Tibial nerve (tissue), 4 donors: ENCODE data around the gene DNASE1L3. TPM values are rescaled to one million over a fixed set of nuclear protein-coding genes. Genes with fewer than 3 reads are reported as not detected.

Experiments used
- DNase-seq, 2 donors: peaks; one replicate each; pipeline ENCODE4 v3.0.0-alpha.2; 2019; ENCODE audit warnings: low spot score in 2 of 2
- H3K27ac ChIP-seq, 4 donors: fragments of 200-600 bp; sonication (generic) in 3 of 4; one replicate each; pipeline ENCODE4 v1.5.1; 2017 to 2019; ENCODE audit warnings: mild to moderate bottlenecking in 1 of 4
- H3K27me3 ChIP-seq, 2 donors: fragments of 200-600 bp; sonication (generic) in 1 of 2; one replicate each; pipeline versions ENCODE4 v1.5.1 to v1.6.0; 2017 to 2019
- H3K36me3 ChIP-seq, 3 donors: fragments of 200-600 bp; sonication (generic); one replicate each; pipeline ENCODE4 v1.5.1; 2018 to 2019
- H3K4me1 ChIP-seq, 4 donors: fragments of 200-600 bp; sonication (generic) in 3 of 4; one replicate each; pipeline ENCODE4 v1.5.1; 2017 to 2019
- H3K4me3 ChIP-seq, 4 donors: fragments of 200-600 bp; sonication (generic) in 3 of 4; one replicate each; pipeline ENCODE4 v1.5.1; 2017 to 2019; ENCODE audit warnings: mild to moderate bottlenecking in 1 of 4, moderate library complexity in 1 of 4
- H3K9me3 ChIP-seq, 4 donors: fragments of 200-600 bp; sonication (generic) in 3 of 4; one replicate each; pipeline ENCODE4 v1.5.1; 2017 to 2019
- CTCF ChIP-seq, 5 experiments: fragments of 200-600 bp in 3 of 5; fragments of 450-650 bp in 2 of 5; sonication (generic) in 3 of 5; IDR thresholded peaks; one replicate each; pipeline ENCODE4 v1.5.1; 2016 to 2019; ENCODE audit warnings: antibody characterized with exemption in 5 of 5, mild to moderate bottlenecking in 3 of 5, moderate library complexity in 2 of 5
- EP300 ChIP-seq, 2 donors: sonication (generic); formaldehyde crosslinking; IDR thresholded peaks; one replicate each; pipeline ENCODE4 v1.6.1; 2017; ENCODE audit warnings: antibody characterized with exemption in 2 of 2, mild to moderate bottlenecking in 1 of 2
- POLR2A ChIP-seq, 2 donors: fragments of 450-650 bp; IDR thresholded peaks; one replicate each; pipeline ENCODE4 v1.6.1; 2017; ENCODE audit warnings: antibody characterized with exemption in 2 of 2, mild to moderate bottlenecking in 2 of 2, moderate library complexity in 2 of 2
- WGBS, 2 donors: methylation state at CpG; one replicate each; pipeline ENCODE4 v1.1.5; 2018; 5-methylcytosine and 5-hydroxymethylcytosine counted together
- total RNA-seq, 4 donors: library from RNA; depleted of rRNA; stranded (reverse); fragments of >200 nt; gene quantifications; one replicate each; pipeline ENCODE4 v1.1.0, GENCODE V29; 2016

DNASE1L3 gene
- 10 to 100 TPM in 1 of 4 donors, 1 to 10 TPM in 2, under 1 TPM in 1; 0.39 to 12.9 (median 1.5) TPM for total RNA-seq

- H3K4me1 ChIP-seq: no peaks in the 10 kb centered on the region
- H3K27me3 ChIP-seq: no peaks in the 10 kb centered on the region
- no peak for TF ChIP-seq CTCF (IDR thresholded peaks at IDR 0.05)
- H3K27ac ChIP-seq: no peak within 1 kb of the TSS
- H3K9me3 ChIP-seq: no peaks in the 10 kb centered on the region
- no peaks in the 10 kb centered on the region for H3K36me3 ChIP-seq
- no peak within 1 kb of the TSS for H3K4me3 ChIP-seq
- DNase-seq: no peak
- WGBS, 2 donors: 67 to 79% methylated on average over 14 of the region's 14 CpGs
These were observed at the start of gene DNASE1L3 for GRCh38 chr3:58210761-58211460. Gene DNASE1L3, minus strand, starts transcription at chr3:58210972. Its CDS starts 66 bp downstream, at chr3:58210906.

GRCh38 chr3:58260261-58260731 lies 49.5 kb upstream of the DNASE1L3 start:
- Histone ChIP-seq H3K9me3 (no peaks in the 10 kb centered on the region), H3K27ac (no peak overlapping the region), H3K27me3 (no peaks in the 10 kb centered on the region), H3K4me1 (no peaks in the 10 kb centered on the region), H3K4me3 (no peak overlapping the region), H3K36me3 (peaks cover 0 to 46% (median 0%) of the 10 kb centered on the region in 3 donors)
- WGBS, 2 donors: 61 to 71% methylated on average over 6 of the region's 6 CpGs
- TF ChIP-seq CTCF (IDR thresholded peaks at IDR 0.05) (no peak), POLR2A (IDR thresholded peaks at IDR 0.05) (no peak), EP300 (IDR thresholded peaks at IDR 0.05) (no peak)
- no peak for DNase-seq

- no peak overlapping the region for H3K27ac ChIP-seq
- 85 to 88% methylated on average over 10 of the region's 10 CpGs for WGBS, 2 donors
- no peak overlapping the region for H3K4me3 ChIP-seq
- H3K36me3 ChIP-seq: peaks cover 0 to 46% (median 0%) of the 10 kb centered on the region in 3 donors
- TF ChIP-seq CTCF (IDR thresholded peaks at IDR 0.05) (no peak), POLR2A (IDR thresholded peaks at IDR 0.05) (no peak), EP300 (IDR thresholded peaks at IDR 0.05) (no peak)
- DNase-seq: no peak
- no peaks in the 10 kb centered on the region for H3K4me1 ChIP-seq
- no peaks in the 10 kb centered on the region for H3K27me3 ChIP-seq
- no peaks in the 10 kb centered on the region for H3K9me3 ChIP-seq
These were observed 47.8 kb upstream of the DNASE1L3 start for GRCh38 chr3:58258392-58259055.

GRCh38 chr3:58256511-58256910 lies 45.7 kb upstream of the DNASE1L3 start:
- no peak for DNase-seq
- no peaks in the 10 kb centered on the region for H3K27me3 ChIP-seq
- no peak for TF ChIP-seq POLR2A (IDR thresholded peaks at IDR 0.05)
- no peak for TF ChIP-seq EP300 (IDR thresholded peaks at IDR 0.05)
- TF ChIP-seq CTCF (IDR thresholded peaks at IDR 0.05): no peak
- H3K4me3 ChIP-seq: no peak overlapping the region
- no peak overlapping the region for H3K27ac ChIP-seq
- H3K36me3 ChIP-seq: peaks cover 0 to 46% (median 0%) of the 10 kb centered on the region in 3 donors
- 83 to 93% methylated on average over 4 of the region's 4 CpGs for WGBS, 2 donors
- peaks cover 0 to 7% (median 0%) of the 10 kb centered on the region in 4 donors for H3K4me1 ChIP-seq
- no peaks in the 10 kb centered on the region for H3K9me3 ChIP-seq

- no peaks in the 10 kb centered on the region for H3K9me3 ChIP-seq
- peaks cover 0 to 41% (median 0%) of the 10 kb centered on the region in 3 donors for H3K36me3 ChIP-seq
- H3K27me3 ChIP-seq: no peaks in the 10 kb centered on the region
- H3K4me3 ChIP-seq: no peak overlapping the region
- no peak for DNase-seq
- peaks cover 0 to 7% (median 0%) of the 10 kb centered on the region in 4 donors for H3K4me1 ChIP-seq
- TF ChIP-seq CTCF (IDR thresholded peaks at IDR 0.05) (no peak), POLR2A (IDR thresholded peaks at IDR 0.05) (no peak), EP300 (IDR thresholded peaks at IDR 0.05) (no peak)
- 75 to 87% methylated on average over 1 of the region's 1 CpG for WGBS, 2 donors
- H3K27ac ChIP-seq: no peak overlapping the region
These were observed 45.3 kb upstream of the DNASE1L3 start for GRCh38 chr3:58256061-58256460.
